Measurements from ENCODE around the gene ME1.
"Not testable (repeated sequence)": the region's sequence is repeated elsewhere in the genome, so short reads cannot be mapped to it uniquely, and the experiment has no call there.

ME1 gene

GRCh38 chr6:83191974-83192373 lies 238.9 kb downstream of the ME1 start:
- not testable (repeated sequence) for H3K18ac ChIP-seq (ENCODE audit: low read length); H4K91ac ChIP-seq (ENCODE audit: low read depth, low read length, poor library complexity); H2BK15ac ChIP-seq (ENCODE audit: low read length); H3K27me3 ChIP-seq (ENCODE audit: control insufficient read depth in 3 of 3, insufficient read depth in 3 of 3, low read depth in 1 of 3, low read length in 3 of 3); H3K23ac ChIP-seq (ENCODE audit: low read depth, low read length, poor library complexity); H3K27ac ChIP-seq (replicated peaks; ENCODE audit: low read length); H2BK12ac ChIP-seq (ENCODE audit: low read length); H2BK120ac ChIP-seq (ENCODE audit: low read depth, low read length); H2AK5ac ChIP-seq (ENCODE audit: low read depth, low read length); H4K8ac ChIP-seq (ENCODE audit: low read depth, low read length); H3K9ac ChIP-seq (ENCODE audit: low read depth, low read length, poor library complexity); H2BK5ac ChIP-seq (ENCODE audit: low read length); H2AFZ ChIP-seq (ENCODE audit: low read length); DNase-seq (ENCODE audit: low spot score); H3K4me1 ChIP-seq (ENCODE audit: control insufficient read depth in 2 of 2, insufficient read depth in 1 of 2, low read depth in 1 of 2, low read length in 2 of 2); H3K79me1 ChIP-seq (ENCODE audit: low read depth, low read length); H3K9me3 ChIP-seq (replicated peaks in 1 of 2; ENCODE audit: control insufficient read depth in 2 of 2, insufficient read depth in 1 of 2, low read depth in 1 of 2, low read length in 2 of 2); H3K14ac ChIP-seq (ENCODE audit: low read length); H3K4ac ChIP-seq (ENCODE audit: low read length)
- WGBS, 2 donors (ENCODE audit: extremely low coverage in 2 of 2, insufficient read length in 2 of 2, insufficient replicate concordance in 1 of 2): no CpG with 5 or more reads among the region's 18 CpGs
- Histone ChIP-seq H3K4me2 (ENCODE audit: insufficient read depth, low read length, poor library complexity, severe bottlenecking) (peak overlapping the region; percentile 37), H3K36me3 (replicated peaks in 1 of 2; ENCODE audit: control insufficient read depth in 2 of 2, insufficient read depth in 2 of 2, low read length in 2 of 2) (peaks cover 13 to 64% of the 10 kb centered on the region in 2 donors), H3K4me3 (ENCODE audit: low read length in 2 of 2) (peak overlapping the region in 1 of 2 donors; percentile 73)

DNA sequence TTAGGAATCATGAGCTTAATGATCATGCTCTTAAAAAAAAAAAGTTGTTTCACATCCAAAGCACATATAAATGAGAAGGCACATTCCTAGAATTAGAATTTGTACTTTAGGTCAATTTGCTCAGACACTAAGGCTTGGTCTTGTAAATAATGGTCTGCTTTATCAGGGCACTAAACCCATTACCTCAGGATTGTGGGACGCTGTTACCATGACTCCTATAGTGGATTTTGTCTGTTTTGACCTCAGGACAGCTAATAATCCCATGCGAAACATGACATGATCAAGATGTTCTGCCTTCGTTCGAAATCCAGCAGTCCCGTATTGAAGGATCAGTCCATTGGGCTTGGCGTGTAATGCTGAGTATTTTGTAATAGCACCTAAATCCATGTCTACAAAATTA lies 240.2 kb downstream of the ME1 start:
- no peaks in the 10 kb centered on the region for H3K79me1 ChIP-seq (ENCODE audit: low read depth, low read length)
- peaks cover 3 to 8% of the 10 kb centered on the region in 2 donors for H3K4me1 ChIP-seq (ENCODE audit: control insufficient read depth in 2 of 2, insufficient read depth in 1 of 2, low read depth in 1 of 2, low read length in 2 of 2)
- H2BK15ac ChIP-seq (ENCODE audit: low read length): no peak overlapping the region
- no peak overlapping the region for H3K18ac ChIP-seq (ENCODE audit: low read length)
- H2AFZ ChIP-seq (ENCODE audit: low read length): no peak overlapping the region
- no peak overlapping the region for H2AK5ac ChIP-seq (ENCODE audit: low read depth, low read length)
- H3K9ac ChIP-seq (ENCODE audit: low read depth, low read length, poor library complexity): peak overlapping the region; percentile 24
- H4K91ac ChIP-seq (ENCODE audit: low read depth, low read length, poor library complexity): no peak overlapping the region
- peaks cover 13 to 64% of the 10 kb centered on the region in 2 donors for H3K36me3 ChIP-seq (replicated peaks in 1 of 2; ENCODE audit: control insufficient read depth in 2 of 2, insufficient read depth in 2 of 2, low read length in 2 of 2)
- no peak overlapping the region for H2BK5ac ChIP-seq (ENCODE audit: low read length)
- no peak overlapping the region for H3K27ac ChIP-seq (replicated peaks; ENCODE audit: low read length)
- H4K8ac ChIP-seq (ENCODE audit: low read depth, low read length): no peak overlapping the region
- H3K27me3 ChIP-seq (ENCODE audit: control insufficient read depth in 3 of 3, insufficient read depth in 3 of 3, low read depth in 1 of 3, low read length in 3 of 3): no peaks in the 10 kb centered on the region
- no CpG with 5 or more reads among the region's 6 CpGs for WGBS, 2 donors (ENCODE audit: extremely low coverage in 2 of 2, insufficient read length in 2 of 2, insufficient replicate concordance in 1 of 2)
- no peak overlapping the region for H3K4me2 ChIP-seq (ENCODE audit: insufficient read depth, low read length, poor library complexity, severe bottlenecking)
- DNase-seq (ENCODE audit: low spot score): no peak
- H2BK12ac ChIP-seq (ENCODE audit: low read length): no peak overlapping the region
- H2BK120ac ChIP-seq (ENCODE audit: low read depth, low read length): no peak overlapping the region
- H3K23ac ChIP-seq (ENCODE audit: low read depth, low read length, poor library complexity): no peak overlapping the region
- no peak overlapping the region for H3K14ac ChIP-seq (ENCODE audit: low read length)
- no peaks in the 10 kb centered on the region for H3K9me3 ChIP-seq (replicated peaks in 1 of 2; ENCODE audit: control insufficient read depth in 2 of 2, insufficient read depth in 1 of 2, low read depth in 1 of 2, low read length in 2 of 2)
- no peak overlapping the region for H3K4me3 ChIP-seq (ENCODE audit: low read length in 2 of 2)
- no peak overlapping the region for H3K4ac ChIP-seq (ENCODE audit: low read length)

GRCh38 chr6:83188501-83188900 lies 242.3 kb downstream of the ME1 start:
- peaks cover 17 to 74% of the 10 kb centered on the region in 2 donors for H3K36me3 ChIP-seq (replicated peaks in 1 of 2; ENCODE audit: control insufficient read depth in 2 of 2, insufficient read depth in 2 of 2, low read length in 2 of 2)
- no CpG with 5 or more reads among the region's 3 CpGs for WGBS, 2 donors (ENCODE audit: extremely low coverage in 2 of 2, insufficient read length in 2 of 2, insufficient replicate concordance in 1 of 2)

GRCh38 chr6:83185096-83185495 lies 245.8 kb downstream of the ME1 start:
- H2BK5ac ChIP-seq (ENCODE audit: low read length): no peak overlapping the region
- H2AFZ ChIP-seq (ENCODE audit: low read length): no peak overlapping the region
- H3K36me3 ChIP-seq (replicated peaks in 1 of 2; ENCODE audit: control insufficient read depth in 2 of 2, insufficient read depth in 2 of 2, low read length in 2 of 2): peaks cover 21 to 98% of the 10 kb centered on the region in 2 donors
- no peak overlapping the region for H3K18ac ChIP-seq (ENCODE audit: low read length)
- no peak overlapping the region for H3K4me2 ChIP-seq (ENCODE audit: insufficient read depth, low read length, poor library complexity, severe bottlenecking)
- H2BK120ac ChIP-seq (ENCODE audit: low read depth, low read length): no peak overlapping the region
- no peak overlapping the region for H3K4ac ChIP-seq (ENCODE audit: low read length)
- H3K4me1 ChIP-seq (ENCODE audit: control insufficient read depth in 2 of 2, insufficient read depth in 1 of 2, low read depth in 1 of 2, low read length in 2 of 2): no peaks in the 10 kb centered on the region
- no peaks in the 10 kb centered on the region for H3K27me3 ChIP-seq (ENCODE audit: control insufficient read depth in 3 of 3, insufficient read depth in 3 of 3, low read depth in 1 of 3, low read length in 3 of 3)
- no peak overlapping the region for H3K14ac ChIP-seq (ENCODE audit: low read length)
- no peak overlapping the region for H3K23ac ChIP-seq (ENCODE audit: low read depth, low read length, poor library complexity)
- H3K27ac ChIP-seq (replicated peaks; ENCODE audit: low read length): no peak overlapping the region
- H3K9ac ChIP-seq (ENCODE audit: low read depth, low read length, poor library complexity): no peak overlapping the region
- no peak for DNase-seq (ENCODE audit: low spot score)
- no peak overlapping the region for H3K4me3 ChIP-seq (ENCODE audit: low read length in 2 of 2)
- no peaks in the 10 kb centered on the region for H3K9me3 ChIP-seq (replicated peaks in 1 of 2; ENCODE audit: control insufficient read depth in 2 of 2, insufficient read depth in 1 of 2, low read depth in 1 of 2, low read length in 2 of 2)
- H4K8ac ChIP-seq (ENCODE audit: low read depth, low read length): no peak overlapping the region
- H2BK15ac ChIP-seq (ENCODE audit: low read length): no peak overlapping the region
- no peak overlapping the region for H2AK5ac ChIP-seq (ENCODE audit: low read depth, low read length)
- H4K91ac ChIP-seq (ENCODE audit: low read depth, low read length, poor library complexity): no peak overlapping the region
- peaks cover 1% of the 10 kb centered on the region for H3K79me1 ChIP-seq (ENCODE audit: low read depth, low read length)
- no peak overlapping the region for H2BK12ac ChIP-seq (ENCODE audit: low read length)
- WGBS, 2 donors (ENCODE audit: extremely low coverage in 2 of 2, insufficient read length in 2 of 2, insufficient replicate concordance in 1 of 2): no CpG with 5 or more reads among the region's 2 CpGs

More at GRCh38 chr6:83188501-83188900, 242.3 kb downstream of the ME1 start:
- Histone ChIP-seq H3K23ac (ENCODE audit: low read depth, low read length, poor library complexity) (no peak overlapping the region), H3K9me3 (replicated peaks in 1 of 2; ENCODE audit: control insufficient read depth in 2 of 2, insufficient read depth in 1 of 2, low read depth in 1 of 2, low read length in 2 of 2) (no peaks in the 10 kb centered on the region), H3K14ac (ENCODE audit: low read length) (no peak overlapping the region), H2BK12ac (ENCODE audit: low read length) (no peak overlapping the region), H3K27ac (replicated peaks; ENCODE audit: low read length) (no peak overlapping the region), H3K9ac (ENCODE audit: low read depth, low read length, poor library complexity) (no peak overlapping the region), H2AK5ac (ENCODE audit: low read depth, low read length) (no peak overlapping the region), H2BK5ac (ENCODE audit: low read length) (no peak overlapping the region), H3K4me3 (ENCODE audit: low read length in 2 of 2) (no peak overlapping the region), H3K4me2 (ENCODE audit: insufficient read depth, low read length, poor library complexity, severe bottlenecking) (no peak overlapping the region), H4K91ac (ENCODE audit: low read depth, low read length, poor library complexity) (no peak overlapping the region), H3K4ac (ENCODE audit: low read length) (no peak overlapping the region), H2BK15ac (ENCODE audit: low read length) (no peak overlapping the region), H2AFZ (ENCODE audit: low read length) (no peak overlapping the region), H2BK120ac (ENCODE audit: low read depth, low read length) (no peak overlapping the region), H3K79me1 (ENCODE audit: low read depth, low read length) (no peaks in the 10 kb centered on the region), H3K4me1 (ENCODE audit: control insufficient read depth in 2 of 2, insufficient read depth in 1 of 2, low read depth in 1 of 2, low read length in 2 of 2) (peaks cover 2 to 3% of the 10 kb centered on the region in 2 donors), H3K27me3 (ENCODE audit: control insufficient read depth in 3 of 3, insufficient read depth in 3 of 3, low read depth in 1 of 3, low read length in 3 of 3) (no peaks in the 10 kb centered on the region), H4K8ac (ENCODE audit: low read depth, low read length) (no peak overlapping the region), H3K18ac (ENCODE audit: low read length) (no peak overlapping the region)
- no peak for DNase-seq (ENCODE audit: low spot score)

Measured in neuronal stem cell (in vitro differentiated cells).